HUES6 (cell line): ENCODE data around the gene PRKCB.
"Not testable (repeated sequence)": the region's sequence is repeated elsewhere in the genome, so short reads cannot be mapped to it uniquely, and the experiment has no call there.

Experiments used
- H3K27ac ChIP-seq: 2 replicates; pipeline ENCODE4 v1.7.0; 2013; ENCODE audit warnings: low read depth, mild to moderate bottlenecking, low read length, inconsistent platforms
- H3K27me3 ChIP-seq: 2 replicates; pipeline ENCODE4 v1.6.1; 2013; ENCODE audit warnings: low read length; ENCODE audit not compliant: control insufficient read depth, insufficient read depth
- H3K36me3 ChIP-seq: 2 replicates; pipeline ENCODE4 v1.6.1; 2013; ENCODE audit warnings: low read length; ENCODE audit not compliant: control insufficient read depth, insufficient read depth
- H3K4me1 ChIP-seq: 2 replicates; pipeline ENCODE4 v1.6.1; 2013; ENCODE audit warnings: low read length; ENCODE audit not compliant: control insufficient read depth, insufficient read depth
- H3K4me3 ChIP-seq: 2 replicates; pipeline ENCODE4 v1.5.1; 2013; ENCODE audit warnings: low read depth, low read length
- H3K9ac ChIP-seq: one replicate; pipeline ENCODE4 v1.6.1; 2013; ENCODE audit warnings: mild to moderate bottlenecking, low read length
- H3K9me3 ChIP-seq: 2 replicates; pipeline ENCODE4 v1.6.1; 2013; ENCODE audit warnings: low read depth, low read length; ENCODE audit not compliant: control insufficient read depth, insufficient read depth

The PRKCB gene

DNA sequence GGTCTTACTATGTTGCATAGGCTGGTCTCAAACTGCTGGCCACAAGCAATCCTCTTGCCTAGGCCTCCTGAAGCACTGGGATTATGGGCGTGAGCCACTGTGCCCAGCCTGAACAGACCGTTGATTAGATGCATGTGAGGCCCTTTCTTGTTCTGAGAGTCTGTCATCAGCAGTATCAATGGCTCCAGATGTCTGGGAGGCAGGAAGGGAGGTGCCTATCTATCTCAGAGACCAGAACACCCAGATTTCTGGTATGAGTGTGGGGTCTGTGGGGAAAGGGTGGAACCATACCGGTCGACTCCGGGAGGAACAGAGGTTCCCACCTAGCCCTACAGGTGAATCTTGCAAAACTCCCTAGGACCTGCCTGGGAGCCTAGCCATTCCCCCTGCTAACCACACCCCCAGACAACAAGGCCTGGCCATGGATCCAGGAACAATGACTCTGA is 71.7 kb downstream of the PRKCB start:
- no peak overlapping the region for H3K9ac ChIP-seq
- H3K27ac ChIP-seq: no peak overlapping the region
- no peaks in the 10 kb centered on the region for H3K27me3 ChIP-seq
- no peaks in the 10 kb centered on the region for H3K9me3 ChIP-seq
- H3K4me3 ChIP-seq: no peak overlapping the region
- peaks cover 6% of the 10 kb centered on the region; the same call in 1 of the 2 replicates for H3K4me1 ChIP-seq
- no peaks in the 10 kb centered on the region for H3K36me3 ChIP-seq

DNA sequence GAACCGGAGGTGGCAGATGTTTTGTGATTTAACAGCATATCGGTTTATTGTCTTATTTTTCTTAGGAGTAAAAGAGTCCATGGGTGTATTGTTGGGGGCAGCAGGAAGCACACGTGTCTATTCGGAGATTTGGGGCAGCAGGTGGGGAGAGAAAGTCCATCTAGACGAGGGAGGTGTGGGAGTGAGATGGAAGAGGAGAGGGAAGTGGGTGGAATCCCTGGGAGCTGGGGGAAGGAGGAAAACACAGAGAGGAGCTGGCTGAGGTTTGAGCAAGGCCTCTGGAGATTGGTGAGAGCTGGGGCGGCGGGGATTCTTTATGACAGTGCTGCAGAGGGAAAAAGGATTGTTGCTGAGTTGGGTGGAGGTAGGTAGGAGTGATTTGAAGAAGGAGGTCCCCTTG is 72.1 kb downstream of the PRKCB start:
- no peak overlapping the region for H3K9ac ChIP-seq

DNA sequence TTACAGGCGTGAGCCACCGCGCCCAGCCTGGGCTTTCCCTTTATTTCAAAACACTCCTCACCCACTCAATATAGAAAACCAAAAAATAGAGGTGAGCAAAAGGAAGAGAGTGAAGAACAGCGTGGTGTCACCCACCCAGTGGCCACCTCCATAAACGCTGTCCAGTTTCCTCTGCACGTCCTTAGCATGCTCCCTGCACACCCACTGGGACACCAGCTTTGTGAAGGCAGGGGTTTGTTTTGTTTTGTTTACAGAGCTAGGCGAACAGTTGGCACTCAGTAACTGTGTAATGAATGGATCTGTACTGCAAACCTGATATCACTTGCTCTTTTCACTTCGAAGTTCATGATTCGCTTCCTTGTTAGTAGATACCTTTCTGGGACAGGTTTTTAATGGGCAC is 73.0 kb downstream of the PRKCB start:
- Histone ChIP-seq H3K9me3 (no peaks in the 10 kb centered on the region), H3K4me1 (peaks cover 6% of the 10 kb centered on the region; the same call in 1 of the 2 replicates), H3K27ac (no peak overlapping the region), H3K36me3 (no peaks in the 10 kb centered on the region), H3K9ac (no peak overlapping the region), H3K4me3 (no peak overlapping the region), H3K27me3 (no peaks in the 10 kb centered on the region; the same call in 1 of the 2 replicates)

More for the DNA sequence above, 72.1 kb downstream of the PRKCB start:
- H3K36me3 ChIP-seq: no peaks in the 10 kb centered on the region
- H3K27me3 ChIP-seq: no peaks in the 10 kb centered on the region; the same call in 1 of the 2 replicates
- no peak overlapping the region for H3K4me3 ChIP-seq
- no peak overlapping the region for H3K27ac ChIP-seq
- H3K9me3 ChIP-seq: no peaks in the 10 kb centered on the region
- peaks cover 6% of the 10 kb centered on the region; the same call in 1 of the 2 replicates for H3K4me1 ChIP-seq

DNA sequence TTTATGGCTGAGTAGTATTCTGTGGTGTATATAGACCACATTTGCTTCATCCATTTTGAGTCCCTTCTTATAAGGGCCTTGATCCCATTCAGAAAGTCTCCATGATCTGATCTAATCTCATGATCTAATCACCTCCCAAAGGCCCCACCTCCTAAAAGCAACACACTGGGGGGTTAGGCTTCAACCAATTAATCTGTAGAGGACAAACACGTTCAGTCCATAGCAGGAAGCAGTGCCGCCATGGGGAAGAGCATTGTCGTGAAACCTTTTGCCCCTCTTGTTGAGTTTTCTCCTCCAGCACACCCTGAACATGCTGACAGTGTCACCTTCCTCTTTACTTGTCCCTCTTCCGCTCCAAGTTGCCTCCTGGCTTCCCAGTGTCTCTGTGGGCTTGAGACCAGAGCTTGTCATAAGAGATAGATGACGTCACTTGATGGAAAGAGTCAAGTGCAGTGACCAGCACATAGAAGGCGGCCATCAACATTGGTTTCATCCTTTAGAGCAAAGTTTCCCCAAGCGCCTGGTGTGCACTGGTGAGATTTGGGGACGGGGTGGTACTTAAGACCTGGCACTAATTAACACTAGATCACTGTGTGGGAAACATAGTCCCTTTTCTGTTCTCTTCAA is 74.1 kb downstream of the PRKCB start:
- H3K9ac ChIP-seq: no peak overlapping the region
- peaks cover 4% of the 10 kb centered on the region; the same call in 1 of the 2 replicates for H3K27me3 ChIP-seq
- H3K9me3 ChIP-seq: no peaks in the 10 kb centered on the region
- H3K36me3 ChIP-seq: no peaks in the 10 kb centered on the region
- no peak overlapping the region for H3K27ac ChIP-seq
- peaks cover 4% of the 10 kb centered on the region; the same call in 1 of the 2 replicates for H3K4me1 ChIP-seq
- no peak overlapping the region for H3K4me3 ChIP-seq

DNA sequence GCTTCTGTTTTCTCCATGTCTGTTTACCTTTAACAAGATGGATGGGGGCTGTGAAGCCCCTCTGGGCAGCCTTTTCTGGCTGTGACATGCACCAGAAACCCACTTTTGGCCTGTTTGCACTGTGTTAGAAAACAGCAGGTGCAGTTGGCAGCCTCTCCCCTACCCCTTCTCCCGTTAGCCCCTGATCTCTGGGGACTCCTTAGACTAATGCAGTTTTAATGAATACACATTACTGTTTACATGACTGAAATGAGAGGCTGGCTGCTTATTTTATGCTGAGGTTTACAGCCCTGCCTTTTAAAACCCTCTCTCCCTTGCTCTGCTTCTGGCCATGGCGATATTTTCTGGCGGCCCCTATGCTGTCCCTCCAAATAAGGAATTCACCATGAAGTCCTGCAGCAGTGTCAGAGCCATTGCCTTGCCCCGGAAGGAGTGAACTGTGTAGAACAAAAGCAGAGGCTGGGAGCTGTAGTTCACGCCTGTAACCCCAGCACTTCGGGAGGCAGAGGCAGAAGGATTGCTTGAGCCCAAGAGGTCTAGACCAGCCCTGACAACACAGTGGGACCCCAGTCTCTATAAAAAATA is 79.3 kb downstream of the PRKCB start:
- Histone ChIP-seq H3K9ac (no peak overlapping the region), H3K4me3 (no peak overlapping the region), H3K36me3 (no peaks in the 10 kb centered on the region), H3K27ac (no peak overlapping the region), H3K27me3 (peaks cover 4% of the 10 kb centered on the region; the same call in 1 of the 2 replicates), H3K4me1 (no peaks in the 10 kb centered on the region; the same call in 1 of the 2 replicates), H3K9me3 (no peaks in the 10 kb centered on the region)

- not testable (repeated sequence) for H3K36me3 ChIP-seq, H3K27ac ChIP-seq, H3K4me3 ChIP-seq, H3K4me1 ChIP-seq, H3K9me3 ChIP-seq, H3K9ac ChIP-seq, H3K27me3 ChIP-seq
These were observed 80.8 kb downstream of the PRKCB start for GRCh38 chr16:23916552-23916951.

DNA sequence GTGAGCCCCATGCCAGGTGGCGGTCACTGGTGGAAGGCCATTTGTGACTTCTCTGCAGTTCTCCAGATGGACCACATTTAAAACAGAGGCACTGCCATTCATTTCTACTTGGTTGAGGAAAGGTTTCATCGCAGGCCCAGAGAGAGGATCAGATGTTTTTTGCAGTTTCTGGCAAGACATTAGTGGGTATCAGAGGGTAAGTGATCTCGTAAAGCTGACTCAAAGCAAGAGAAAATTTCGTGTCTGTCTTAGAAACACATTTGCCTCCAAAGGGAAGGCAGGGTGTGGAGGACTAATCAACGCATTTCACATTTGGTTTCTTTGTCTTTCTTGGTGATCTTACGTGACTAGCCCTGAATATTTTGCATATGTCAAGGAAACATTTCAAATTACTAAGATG is 81.8 kb downstream of the PRKCB start:
- H3K9ac ChIP-seq: no peak overlapping the region
- H3K36me3 ChIP-seq: no peaks in the 10 kb centered on the region
- H3K4me3 ChIP-seq: no peak overlapping the region
- peaks cover 4% of the 10 kb centered on the region; the same call in 1 of the 2 replicates for H3K27me3 ChIP-seq
- no peak overlapping the region for H3K27ac ChIP-seq
- H3K9me3 ChIP-seq: no peaks in the 10 kb centered on the region
- H3K4me1 ChIP-seq: no peaks in the 10 kb centered on the region; the same call in 1 of the 2 replicates

GRCh38 chr16:23920446-23920845 is 84.7 kb downstream of the PRKCB start:
- H3K4me3 ChIP-seq: no peak overlapping the region
- H3K27ac ChIP-seq: no peak overlapping the region
- no peaks in the 10 kb centered on the region for H3K36me3 ChIP-seq
- H3K9ac ChIP-seq: no peak overlapping the region
- H3K4me1 ChIP-seq: no peaks in the 10 kb centered on the region; the same call in 1 of the 2 replicates
- H3K27me3 ChIP-seq: no peaks in the 10 kb centered on the region; the same call in 1 of the 2 replicates
- no peaks in the 10 kb centered on the region for H3K9me3 ChIP-seq

GRCh38 chr16:23920899-23921298 is 85.1 kb downstream of the PRKCB start:
- Histone ChIP-seq H3K27ac (no peak overlapping the region), H3K36me3 (no peaks in the 10 kb centered on the region), H3K27me3 (no peaks in the 10 kb centered on the region; the same call in 1 of the 2 replicates), H3K4me1 (no peaks in the 10 kb centered on the region; the same call in 1 of the 2 replicates), H3K9ac (no peak overlapping the region), H3K9me3 (no peaks in the 10 kb centered on the region), H3K4me3 (no peak overlapping the region)

- no peaks in the 10 kb centered on the region for H3K36me3 ChIP-seq
- H3K27ac ChIP-seq: no peak overlapping the region
- no peak overlapping the region for H3K9ac ChIP-seq
- H3K9me3 ChIP-seq: no peaks in the 10 kb centered on the region
- peaks cover under 1% of the 10 kb centered on the region for H3K27me3 ChIP-seq
- H3K4me3 ChIP-seq: no peak overlapping the region
- no peaks in the 10 kb centered on the region; the same call in 1 of the 2 replicates for H3K4me1 ChIP-seq
These were observed 86.6 kb downstream of the PRKCB start for GRCh38 chr16:23922406-23922805.

DNA sequence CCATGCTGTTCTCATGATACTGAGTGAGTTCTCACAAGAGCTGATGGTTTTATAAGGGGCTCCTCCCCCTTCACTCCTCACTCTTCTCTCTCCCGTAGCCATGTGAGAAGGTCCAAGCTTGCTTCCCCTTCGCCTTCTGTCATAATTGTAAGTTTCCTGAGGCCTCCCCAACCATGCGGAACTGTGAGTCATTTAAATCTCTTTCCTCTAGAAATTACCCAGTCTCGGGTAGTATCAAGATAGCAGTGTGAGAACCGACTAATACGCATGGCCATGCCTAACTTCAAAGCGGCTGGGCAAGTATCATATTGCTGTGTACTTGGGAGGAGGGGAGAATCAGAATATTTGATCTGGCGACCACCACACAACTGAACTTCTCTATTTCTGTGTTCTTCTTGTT is 88.3 kb downstream of the PRKCB start:
- H3K27me3 ChIP-seq: peaks cover 4% of the 10 kb centered on the region
- no peak overlapping the region for H3K9ac ChIP-seq
- H3K4me3 ChIP-seq: no peak overlapping the region
- H3K9me3 ChIP-seq: no peaks in the 10 kb centered on the region
- H3K27ac ChIP-seq: no peak overlapping the region
- no peaks in the 10 kb centered on the region for H3K36me3 ChIP-seq
- H3K4me1 ChIP-seq: no peaks in the 10 kb centered on the region; the same call in 1 of the 2 replicates
